GM18498 (cell line): ENCODE measurements around the gene TNK1.

Experiments used
- ATAC-seq: cut with Tn5 transposase; IDR thresholded peaks from one replicate; pipeline ENCODE4 v1.9.1; 2021; ENCODE audit warnings: mild to moderate bottlenecking, moderate library complexity; ENCODE audit not compliant: unreplicated experiment

The TNK1 gene

GRCh38 chr17:7389924-7390910 is 9.3 kb downstream of the TNK1 start:
- ATAC-seq, result no peak

- no peak for ATAC-seq
These were observed 10.4 kb downstream of the TNK1 start for GRCh38 chr17:7391307-7391706.

DNA sequence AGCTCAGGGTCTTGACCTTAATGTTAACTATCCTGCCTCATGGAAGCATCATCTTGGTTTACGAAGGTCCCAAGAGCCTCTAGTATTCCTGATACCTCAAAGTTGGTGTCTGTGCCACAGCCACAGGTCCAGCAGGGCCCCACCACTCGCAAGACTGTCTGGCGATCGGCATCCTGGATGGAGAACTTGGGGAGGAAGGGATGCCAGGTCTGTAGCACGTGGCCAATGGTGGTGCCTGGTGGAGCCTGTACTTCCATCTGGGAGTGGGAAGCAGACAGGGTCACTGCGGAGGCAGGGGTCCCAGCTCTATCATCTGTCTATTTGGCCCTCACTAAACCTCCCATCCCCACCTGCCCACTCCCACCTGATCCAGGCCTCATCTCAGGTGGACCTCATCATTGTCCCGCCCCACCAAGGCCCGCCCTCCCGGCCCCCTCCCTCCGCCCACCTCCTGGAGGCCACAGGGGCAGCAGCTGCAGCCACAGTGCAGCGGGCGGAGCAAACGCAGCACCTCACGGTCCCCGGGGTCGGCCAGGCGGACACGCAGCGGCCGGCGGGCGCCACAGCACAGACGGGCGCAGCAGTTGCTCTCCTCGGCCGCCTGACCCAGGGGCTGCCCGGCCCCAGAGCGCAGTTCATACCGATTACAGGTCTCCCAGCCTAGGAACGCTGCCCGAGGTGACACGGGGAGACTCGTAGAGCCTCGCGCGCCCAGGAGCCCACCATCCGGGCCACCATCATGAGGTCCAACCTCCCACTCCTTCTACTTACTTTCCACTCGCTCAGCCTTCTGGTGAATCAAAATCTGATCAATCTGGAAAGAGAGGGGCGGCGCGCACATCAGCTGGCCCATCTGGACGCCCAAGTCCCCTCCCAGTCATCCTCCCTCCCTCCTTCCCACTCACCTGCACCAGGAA is 12.1 kb downstream of the TNK1 start:
- ATAC-seq, result no peak

DNA sequence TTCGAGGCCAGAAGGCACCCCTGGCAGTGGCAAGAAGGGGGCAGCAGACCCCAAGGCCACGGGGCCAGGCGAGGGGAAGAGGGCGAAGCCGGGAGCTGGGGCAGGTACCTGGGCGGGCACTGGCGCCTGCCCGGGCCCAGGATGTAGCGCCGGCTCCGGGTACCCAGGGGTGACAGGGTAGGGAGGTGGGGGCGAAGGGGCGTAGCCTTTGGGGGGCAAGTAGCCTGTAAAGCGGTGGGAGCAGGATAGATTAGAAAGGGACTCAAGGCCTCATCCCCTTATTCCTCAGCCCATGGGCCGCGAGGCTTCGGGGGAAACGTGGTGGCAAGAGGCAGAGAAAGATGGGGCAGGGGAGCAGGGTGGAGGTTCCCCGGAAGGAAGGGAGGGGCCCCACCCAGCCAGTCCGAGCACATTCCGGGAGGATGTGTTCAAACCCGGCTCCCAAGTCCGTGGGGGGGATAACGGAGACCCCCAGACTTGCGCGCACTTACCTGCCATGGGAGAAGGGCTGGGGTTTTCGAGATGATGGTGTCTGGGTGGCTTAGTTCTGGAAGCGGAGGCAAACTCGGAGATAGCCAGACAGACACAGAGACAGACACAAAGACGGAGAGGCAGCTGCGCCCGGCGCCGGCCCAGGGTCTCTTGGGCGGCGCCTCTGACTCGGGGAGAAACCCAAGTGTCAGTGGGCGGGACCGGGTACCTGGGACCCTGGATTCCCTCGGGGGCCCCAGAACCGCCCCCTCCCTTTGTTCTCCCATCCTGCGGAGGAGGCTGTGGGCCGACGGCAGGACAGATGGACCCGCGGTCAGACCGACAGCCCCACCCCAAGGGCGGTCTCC is 12.9 kb downstream of the TNK1 start:
- ATAC-seq, result peak; percentile 48

DNA sequence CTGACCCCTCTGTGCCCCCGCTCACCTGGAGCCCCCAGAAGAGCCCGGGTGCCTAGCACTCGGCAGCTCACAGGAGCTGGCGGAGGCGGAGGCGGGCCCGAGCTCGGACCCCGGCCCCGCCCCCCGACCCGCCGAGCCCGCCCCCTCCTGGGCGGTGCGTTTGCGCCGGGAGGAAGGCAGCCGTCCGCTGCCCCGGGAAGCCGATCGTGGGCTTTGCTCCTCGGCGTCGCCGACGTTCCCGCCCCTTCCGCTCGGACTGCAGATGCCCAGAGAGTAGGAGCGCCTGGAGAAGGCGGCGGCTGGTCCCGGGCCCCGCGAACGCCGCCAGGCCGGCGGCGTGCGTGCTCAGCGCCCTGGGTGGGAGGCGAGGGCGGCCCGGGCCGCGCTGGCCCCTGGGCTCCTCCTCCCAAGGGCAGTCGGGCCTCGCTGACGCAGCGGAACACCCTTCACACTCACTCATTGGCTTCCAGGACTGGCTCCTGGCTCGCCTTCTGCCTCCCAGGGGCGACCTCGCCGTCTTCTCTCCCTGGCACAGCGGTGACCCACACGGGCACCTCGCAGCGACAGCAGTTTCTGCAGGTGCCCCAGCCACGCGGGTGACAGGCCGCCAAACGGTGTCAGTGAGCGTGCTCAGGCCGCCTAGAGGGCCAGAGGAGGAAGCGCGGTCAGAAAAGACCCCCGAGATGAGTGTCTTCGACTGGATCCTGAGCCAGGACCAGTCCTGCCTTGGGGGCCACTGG is 13.7 kb downstream of the TNK1 start, which contains the start of gene PLSCR3:
Gene PLSCR3 (minus strand): TSS at position 74 of the 740 bp plus-strand sequence. CDS start 415 bp downstream, outside the sequence.
- ATAC-seq, result peak; percentile 87

DNA sequence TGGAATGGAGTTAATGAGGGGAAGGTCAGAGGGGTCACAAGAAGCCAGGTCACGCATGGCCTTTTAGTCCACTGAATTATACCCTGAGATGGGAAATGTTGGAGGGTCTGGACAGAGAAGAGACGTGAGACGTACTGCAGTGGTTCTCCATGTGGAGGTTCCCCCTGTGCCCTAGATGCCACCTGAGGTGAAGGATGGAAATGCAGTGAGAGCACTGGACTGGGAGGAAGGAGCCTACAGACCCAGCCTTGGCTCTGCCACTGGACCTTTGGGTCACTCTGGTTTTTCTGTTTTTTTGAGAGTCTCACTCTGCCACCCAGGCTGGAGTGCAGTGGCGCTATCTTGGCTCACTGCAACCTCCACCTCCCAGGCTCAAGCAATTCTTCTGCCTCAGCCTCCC is 15.3 kb downstream of the TNK1 start:
- ATAC-seq, result no peak

- no peak for ATAC-seq
These were observed 17.7 kb downstream of the TNK1 start for GRCh38 chr17:7398612-7399011.

- no peak for ATAC-seq
These were observed 22.3 kb downstream of the TNK1 start for GRCh38 chr17:7403043-7403726.

DNA sequence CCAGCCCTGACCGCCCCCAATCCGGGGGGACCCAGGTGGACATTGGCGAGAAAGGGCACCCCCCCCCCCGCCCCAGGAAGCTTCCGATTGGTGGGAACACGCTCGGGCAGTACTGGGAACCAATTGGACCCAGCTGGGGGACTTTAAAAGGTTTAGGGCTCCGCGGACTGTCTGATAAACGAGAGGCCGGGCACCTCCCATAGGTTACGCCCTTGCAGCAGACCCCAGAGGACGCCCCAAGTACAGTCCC is 22.8 kb downstream of the TNK1 start:
- ATAC-seq, result no peak

GRCh38 chr17:7403977-7404736 is 23.3 kb downstream of the TNK1 start, which contains the start of gene TMEM256:
TMEM256 (minus strand) TSS chr17:7404097; CDS start chr17:7404084, 13 bp downstream.
- peak; percentile 95 for ATAC-seq

GRCh38 chr17:7404737-7405349 is 24.0 kb downstream of the TNK1 start:
- peak; percentile 3 for ATAC-seq

- no peak for ATAC-seq
These were observed 24.7 kb downstream of the TNK1 start for GRCh38 chr17:7405350-7406234.

GRCh38 chr17:7406235-7406825 is 25.4 kb downstream of the TNK1 start:
- no peak for ATAC-seq

- ATAC-seq, result no peak
These were observed 26.2 kb downstream of the TNK1 start for GRCh38 chr17:7407082-7407481.

GRCh38 chr17:7407485-7408251 is 26.8 kb downstream of the TNK1 start, which contains the start of gene NLGN2:
NLGN2 (plus strand) TSS chr17:7407845; CDS start chr17:7408256, 411 bp downstream.
- no peak for ATAC-seq

GRCh38 chr17:7408252-7408727 is 27.4 kb downstream of the TNK1 start:
- no peak for ATAC-seq
